Coronary artery (tissue), 2 donors: ENCODE measurements around the gene WNK1.
A peak's percentile ranks its signal among the peaks of the same experiment; 100 is the strongest.

ENCODE experiments used
- DNase-seq: peaks from one replicate; pipeline ENCODE4 v3.0.0-alpha.2; 2017; ENCODE audit warnings: low spot score
- H3K27ac ChIP-seq, 2 donors: fragments of 200-600 bp; sonication (generic); one replicate each; pipeline ENCODE4 v1.5.1; 2016 to 2019
- H3K4me3 ChIP-seq: fragments of 200-600 bp; sonication (generic); 2 replicates; pipeline ENCODE4 v1.5.1; 2016; ENCODE audit warnings: mild to moderate bottlenecking, moderate library complexity
- TF ChIP-seq, protein P1 (sequence below): fragments of 200-600 bp; sonication (generic); IDR thresholded peaks from one replicate; pipeline ENCODE4 v1.5.1; 2019; ENCODE audit warnings: antibody characterized with exemption

Gene WNK1

DNA sequence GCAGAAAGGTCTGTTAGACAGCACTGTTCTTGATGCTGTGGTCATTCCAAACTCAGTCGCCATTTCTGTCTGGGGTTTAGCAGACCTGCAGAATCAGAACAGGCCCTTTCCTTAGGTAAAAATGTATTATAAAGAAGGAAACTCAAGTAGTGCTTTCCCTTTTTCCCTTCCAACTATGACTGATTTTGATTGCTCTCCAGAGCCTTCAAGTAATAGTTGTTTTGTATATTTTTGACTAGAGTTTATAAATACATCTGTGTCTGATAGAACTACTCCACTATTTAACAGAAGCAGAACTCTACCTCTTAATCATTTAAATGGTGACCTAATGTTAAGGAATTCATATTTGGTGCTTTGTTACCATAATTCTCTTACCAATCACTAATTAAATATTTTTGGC lies 74.0 kb downstream of the WNK1 start:
- TF ChIP-seq, protein P1, sequence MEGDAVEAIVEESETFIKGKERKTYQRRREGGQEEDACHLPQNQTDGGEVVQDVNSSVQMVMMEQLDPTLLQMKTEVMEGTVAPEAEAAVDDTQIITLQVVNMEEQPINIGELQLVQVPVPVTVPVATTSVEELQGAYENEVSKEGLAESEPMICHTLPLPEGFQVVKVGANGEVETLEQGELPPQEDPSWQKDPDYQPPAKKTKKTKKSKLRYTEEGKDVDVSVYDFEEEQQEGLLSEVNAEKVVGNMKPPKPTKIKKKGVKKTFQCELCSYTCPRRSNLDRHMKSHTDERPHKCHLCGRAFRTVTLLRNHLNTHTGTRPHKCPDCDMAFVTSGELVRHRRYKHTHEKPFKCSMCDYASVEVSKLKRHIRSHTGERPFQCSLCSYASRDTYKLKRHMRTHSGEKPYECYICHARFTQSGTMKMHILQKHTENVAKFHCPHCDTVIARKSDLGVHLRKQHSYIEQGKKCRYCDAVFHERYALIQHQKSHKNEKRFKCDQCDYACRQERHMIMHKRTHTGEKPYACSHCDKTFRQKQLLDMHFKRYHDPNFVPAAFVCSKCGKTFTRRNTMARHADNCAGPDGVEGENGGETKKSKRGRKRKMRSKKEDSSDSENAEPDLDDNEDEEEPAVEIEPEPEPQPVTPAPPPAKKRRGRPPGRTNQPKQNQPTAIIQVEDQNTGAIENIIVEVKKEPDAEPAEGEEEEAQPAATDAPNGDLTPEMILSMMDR: no peak
- no peak overlapping the region for H3K4me3 ChIP-seq
- no peak for DNase-seq
- no peak overlapping the region for H3K27ac ChIP-seq

DNA sequence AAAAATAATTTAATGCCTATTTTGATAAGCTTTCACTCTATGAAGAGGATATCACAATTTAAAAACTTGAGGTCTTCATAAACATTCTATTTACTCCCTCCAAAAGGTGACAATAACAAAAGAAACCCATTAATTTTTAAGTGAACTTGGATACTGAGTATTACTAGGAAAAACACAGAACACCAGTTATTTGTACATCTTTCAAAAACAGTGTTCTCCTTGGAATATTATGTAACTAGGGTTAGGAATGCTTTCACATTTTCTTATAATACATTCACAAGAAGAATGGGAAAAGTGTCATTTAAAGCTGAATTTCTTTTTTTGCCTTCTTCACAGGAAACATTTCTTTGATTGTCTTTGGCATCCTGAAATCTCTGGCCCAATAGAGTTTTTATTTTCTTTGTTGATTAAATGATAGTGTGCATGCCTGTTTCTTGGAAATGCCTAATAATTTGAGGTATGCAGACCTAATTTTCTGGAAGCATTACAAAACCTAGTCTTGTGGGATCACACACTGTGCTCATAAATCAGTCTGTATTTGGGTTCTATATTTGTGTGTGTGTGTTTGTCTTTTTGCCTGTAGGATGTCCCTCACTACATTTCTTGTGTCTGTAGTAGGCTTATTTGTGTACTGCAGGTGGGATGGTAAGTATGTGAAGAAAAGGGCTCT lies 76.5 kb downstream of the WNK1 start:
- DNase-seq: no peak
- TF ChIP-seq, protein P1: no peak
- no peak overlapping the region for H3K4me3 ChIP-seq
- H3K27ac ChIP-seq: peak overlapping the region in 1 of 2 donors; percentile 38

DNA sequence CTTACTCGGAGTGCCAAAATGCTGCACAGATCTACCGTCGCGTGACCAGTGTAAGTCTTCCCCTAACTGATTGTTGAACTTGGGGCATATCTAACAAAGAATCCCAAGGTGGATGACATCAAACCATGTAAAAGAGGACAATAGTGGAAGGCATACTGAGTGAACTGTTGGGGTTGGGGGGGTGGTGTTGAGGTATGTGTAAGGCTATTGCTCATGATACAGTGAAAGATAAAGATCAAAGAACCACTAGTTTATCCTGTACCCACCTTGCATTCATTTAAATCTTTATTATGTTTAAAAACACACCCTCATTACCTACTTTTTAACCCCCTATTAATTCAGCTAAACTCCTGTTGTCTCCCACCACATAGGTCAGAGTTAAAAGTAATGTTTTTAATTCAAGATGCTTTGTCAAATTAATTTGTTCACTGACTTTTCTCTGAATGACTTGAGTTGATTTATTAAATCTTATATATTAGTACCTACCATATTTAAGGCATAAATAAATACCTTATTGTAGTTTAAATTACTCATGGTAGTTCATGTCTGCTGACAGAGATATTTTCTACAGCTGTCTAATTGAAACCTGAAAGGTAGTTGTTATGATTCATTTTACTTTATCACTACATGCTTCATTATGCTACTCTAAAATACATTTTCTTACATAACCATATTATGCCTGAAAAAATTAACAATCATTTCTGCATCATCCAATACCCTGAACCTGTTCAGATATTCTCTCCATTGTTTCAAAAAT lies 77.9 kb downstream of the WNK1 start:
- Histone ChIP-seq H3K4me3 (no peak overlapping the region), H3K27ac (peak overlapping the region in 1 of 2 donors; percentile 13)
- DNase-seq: no peak
- TF ChIP-seq, protein P1: no peak

DNA sequence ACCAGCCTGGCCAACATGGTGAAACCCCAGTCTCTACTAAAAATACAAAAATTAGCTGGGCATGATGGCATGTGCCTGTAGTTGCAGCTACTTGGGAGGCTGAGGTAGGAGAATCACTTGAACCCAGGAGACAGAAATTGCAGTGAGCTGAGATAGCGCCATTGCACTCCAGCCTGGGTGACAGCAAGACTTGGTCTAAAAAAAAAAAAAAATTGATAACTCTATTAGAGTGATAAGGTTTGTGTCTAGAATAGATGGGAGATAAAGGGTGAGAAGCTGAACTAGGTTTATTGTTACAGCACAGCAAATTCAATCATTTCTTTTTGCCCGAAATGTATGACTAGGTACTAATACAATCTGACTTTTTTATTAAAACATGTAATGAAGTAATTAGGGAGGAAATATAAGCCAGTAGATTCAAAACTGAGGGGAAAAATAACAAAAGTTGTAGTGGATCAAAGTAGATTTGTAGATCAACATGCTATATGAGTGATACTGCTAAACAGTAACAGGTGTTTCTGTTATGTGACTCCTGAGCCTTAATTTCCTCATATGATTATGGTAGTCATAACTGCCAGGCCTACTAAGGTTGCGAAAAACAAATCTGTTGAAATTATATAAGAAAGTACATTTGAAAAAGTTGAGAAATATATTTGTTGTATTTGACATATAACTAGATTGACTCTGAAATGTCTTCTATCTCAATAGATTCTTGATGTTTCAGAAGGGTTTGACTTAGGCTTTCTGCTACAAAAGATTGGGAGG lies 83.6 kb downstream of the WNK1 start:
- Histone ChIP-seq H3K27ac (no peak overlapping the region), H3K4me3 (no peak overlapping the region)
- DNase-seq: no peak
- TF ChIP-seq, protein P1: no peak

DNA sequence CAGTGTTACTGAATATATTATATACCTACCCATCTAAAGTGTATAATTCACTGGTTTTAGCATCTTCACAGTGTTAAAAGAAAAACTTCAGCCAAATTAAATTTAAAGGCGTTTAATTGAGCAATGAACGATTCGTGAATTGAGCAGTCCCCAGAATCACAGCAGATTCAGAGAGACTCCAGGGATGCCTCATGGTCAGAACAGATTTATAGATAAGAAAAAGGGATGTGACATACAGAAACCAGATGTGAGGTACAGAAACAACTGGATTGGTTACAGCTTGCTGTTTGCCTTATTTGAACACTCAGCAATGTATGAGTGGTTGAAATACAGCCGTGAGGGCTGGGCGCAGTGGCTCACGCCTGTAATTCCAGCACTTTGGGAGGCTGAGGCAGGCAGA lies 84.6 kb downstream of the WNK1 start:
- no peak overlapping the region for H3K4me3 ChIP-seq
- H3K27ac ChIP-seq: no peak overlapping the region
- TF ChIP-seq, protein P1: no peak
- no peak for DNase-seq

DNA sequence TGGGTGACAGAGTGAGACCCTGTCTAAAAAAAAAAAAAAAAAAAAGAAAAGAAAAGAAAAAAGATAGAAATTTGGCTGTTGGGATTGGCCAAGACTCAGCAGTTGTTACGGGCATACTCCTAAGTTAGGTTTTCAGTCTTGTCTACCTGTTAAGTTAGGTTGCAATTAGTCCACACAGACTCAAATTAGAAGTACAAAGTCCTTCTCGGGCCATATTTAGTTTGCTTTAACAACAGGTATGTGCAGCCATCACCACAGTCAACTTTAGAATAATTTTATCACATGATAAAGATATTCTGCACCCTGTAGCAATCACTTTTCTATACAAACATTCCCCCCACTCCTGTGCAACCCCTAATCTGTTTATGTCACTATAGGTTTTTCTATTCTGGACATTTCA lies 85.2 kb downstream of the WNK1 start:
- TF ChIP-seq, protein P1: no peak
- H3K4me3 ChIP-seq: no peak overlapping the region
- no peak for DNase-seq
- no peak overlapping the region for H3K27ac ChIP-seq
